Measurements from ENCODE around the gene MRRF. TPM values are rescaled to one million over a fixed set of nuclear protein-coding genes. Genes with fewer than 3 reads are reported as not detected.

MRRF gene
- 10 to 100 TPM; 16.9 to 36.8 TPM for total RNA-seq

GRCh38 chr9:122264360-122265148 is at the start of gene MRRF, which contains the start of gene RBM18:
Gene MRRF (plus strand): TSS chr9:122264882. CDS start chr9:122270892, 6,010 bp downstream.
Gene RBM18 (minus strand): TSS chr9:122264840. CDS start chr9:122261492, 3,348 bp downstream.
- no peak for TF ChIP-seq CTCF (IDR thresholded peaks at IDR 0.05)
- Histone ChIP-seq H3K27ac (peak within 1 kb of the TSS; percentile 86 to 91), H3K4me1 (ENCODE audit: control insufficient read depth in 1 of 2, low read depth in 2 of 2) (peaks cover 21 to 43% of the 10 kb centered on the region in 2 donors), H3K27me3 (replicated peaks; ENCODE audit: insufficient read depth) (no peaks in the 10 kb centered on the region), H3K4me3 (peak within 1 kb of the TSS; percentile 86), H3K36me3 (peaks cover 9% of the 10 kb centered on the region), H3K9me3 (no peaks in the 10 kb centered on the region)
- DNase-seq (ENCODE audit: low spot score) (peak; percentile 64), ATAC-seq (ENCODE audit: insufficient number of reproducible peaks, low FRiP score, low read depth) (peak; percentile 83)

GRCh38 chr9:122215663-122216062 is 49.0 kb upstream of the MRRF start:
- DNase-seq (ENCODE audit: low spot score) (no peak), ATAC-seq (ENCODE audit: insufficient number of reproducible peaks, low FRiP score, low read depth) (no peak)
- Histone ChIP-seq H3K4me1 (ENCODE audit: control insufficient read depth in 1 of 2, low read depth in 2 of 2) (peaks cover 19 to 47% of the 10 kb centered on the region in 2 donors), H3K27me3 (replicated peaks; ENCODE audit: insufficient read depth) (peaks cover 22% of the 10 kb centered on the region), H3K27ac (no peak overlapping the region), H3K4me3 (no peak overlapping the region), H3K36me3 (no peaks in the 10 kb centered on the region), H3K9me3 (no peaks in the 10 kb centered on the region)
- TF ChIP-seq CTCF (IDR thresholded peaks at IDR 0.05), result no peak

- no peak overlapping the region for H3K27ac ChIP-seq
- no peaks in the 10 kb centered on the region for H3K9me3 ChIP-seq
- H3K4me1 ChIP-seq (ENCODE audit: control insufficient read depth in 1 of 2, low read depth in 2 of 2), result peaks cover 19 to 49% of the 10 kb centered on the region in 2 donors
- DNase-seq (ENCODE audit: low spot score) (no peak), ATAC-seq (ENCODE audit: insufficient number of reproducible peaks, low FRiP score, low read depth) (no peak)
- H3K27me3 ChIP-seq (replicated peaks; ENCODE audit: insufficient read depth), result peaks cover 28% of the 10 kb centered on the region
- no peaks in the 10 kb centered on the region for H3K36me3 ChIP-seq
- no peak for TF ChIP-seq CTCF (IDR thresholded peaks at IDR 0.05)
- H3K4me3 ChIP-seq, result no peak overlapping the region
These were observed 48.4 kb upstream of the MRRF start for GRCh38 chr9:122216138-122216797.

- H3K36me3 ChIP-seq, result no peaks in the 10 kb centered on the region
- H3K4me3 ChIP-seq, result no peak overlapping the region
These were observed 47.8 kb upstream of the MRRF start for GRCh38 chr9:122216798-122217418.

More at GRCh38 chr9:122216798-122217418, 47.8 kb upstream of the MRRF start:
- no peak for TF ChIP-seq CTCF (IDR thresholded peaks at IDR 0.05)
- no peak for DNase-seq (ENCODE audit: low spot score)
- no peaks in the 10 kb centered on the region for H3K9me3 ChIP-seq
- no peak for ATAC-seq (ENCODE audit: insufficient number of reproducible peaks, low FRiP score, low read depth)
- peaks cover 19 to 49% of the 10 kb centered on the region in 2 donors for H3K4me1 ChIP-seq (ENCODE audit: control insufficient read depth in 1 of 2, low read depth in 2 of 2)
- no peak overlapping the region for H3K27ac ChIP-seq
- H3K27me3 ChIP-seq (replicated peaks; ENCODE audit: insufficient read depth), result peaks cover 34% of the 10 kb centered on the region

Data from thoracic aorta (tissue), 2 donors.